Left lung (tissue), 10 donors: Measurements from ENCODE around the gene RNF125. TPM values are rescaled to one million over a fixed set of nuclear protein-coding genes. Genes with fewer than 3 reads are reported as not detected.

Experiments used
- ATAC-seq: fragments of 200-7000 bp; cut with Tn5 transposase; one replicate; pipeline ENCODE4 v1.9.1; 2020; ENCODE audit warnings: moderate library complexity
- DNase-seq, 4 donors: peaks; one replicate each; pipeline ENCODE4 v3.0.0-alpha.2; 2013 to 2020
- H3K27ac ChIP-seq, 2 donors: fragments of 200-600 bp; sonication (generic) in 1 of 2; one replicate each; pipeline versions ENCODE4 v1.5.0 to v1.8.0; 2020 to 2021
- H3K27me3 ChIP-seq, 2 donors: fragments of 200-600 bp; sonication (generic) in 1 of 2; one replicate each; pipeline versions ENCODE4 v1.5.0 to v1.8.0; 2020 to 2021
- H3K36me3 ChIP-seq, 2 donors: fragments of 200-600 bp; sonication (generic) in 1 of 2; one replicate each; pipeline versions ENCODE4 v1.5.0 to v1.8.0; 2020 to 2021
- H3K4me1 ChIP-seq, 2 donors: fragments of 200-600 bp; one replicate each; pipeline ENCODE4 v1.8.0; 2021
- H3K4me3 ChIP-seq, 2 donors: fragments of 200-600 bp; sonication (generic) in 1 of 2; one replicate each; pipeline versions ENCODE4 v1.5.0 to v1.8.0; 2020 to 2021; ENCODE audit warnings: mild to moderate bottlenecking in 1 of 2
- H3K9me3 ChIP-seq, 2 donors: fragments of 200-600 bp; sonication (generic) in 1 of 2; one replicate each; pipeline versions ENCODE4 v1.5.0 to v1.8.0; 2020 to 2021
- intact Hi-C, 2 donors: fragments of 100-400 bp; cut with DNase I; formaldehyde crosslinking; loops; one replicate each; pipeline versions ENCODE4 v1.11.2 to v1.14.2; 2022
- polyA plus RNA-seq, 6 donors: library from polyadenylated mRNA; unstranded; fragments of 120-200 nt; gene quantifications; one replicate each; pipeline ENCODE4 v1.2.1, GENCODE V29; 2013; ENCODE audit not compliant: insufficient read length in 6 of 6
- total RNA-seq, 2 donors: library from RNA; stranded (reverse); fragmentation: NEBNext Ultra II Directional; extraction: Animal tissue kit (Norgen Biotek cat#: 25700); gene quantifications; one replicate each; pipeline ENCODE4 v1.2.1, GENCODE V29; 2021
- TF ChIP-seq, protein P1 (sequence below), 2 donors: fragments of 200-600 bp; sonication (generic) in 1 of 2; IDR thresholded peaks; one replicate each; pipeline versions ENCODE4 v1.5.0 to v1.8.0; 2021; ENCODE audit warnings: antibody characterized with exemption in 2 of 2
- donor health status: DM: no; HTN: yes; CAD: no.
- donor health status: DM: no; HTN: no; CAD: no.

The RNF125 gene
- total and polyA plus RNA-seq, 8 donors, result 4.3 to 9.7 (median 8.1) TPM

DNA sequence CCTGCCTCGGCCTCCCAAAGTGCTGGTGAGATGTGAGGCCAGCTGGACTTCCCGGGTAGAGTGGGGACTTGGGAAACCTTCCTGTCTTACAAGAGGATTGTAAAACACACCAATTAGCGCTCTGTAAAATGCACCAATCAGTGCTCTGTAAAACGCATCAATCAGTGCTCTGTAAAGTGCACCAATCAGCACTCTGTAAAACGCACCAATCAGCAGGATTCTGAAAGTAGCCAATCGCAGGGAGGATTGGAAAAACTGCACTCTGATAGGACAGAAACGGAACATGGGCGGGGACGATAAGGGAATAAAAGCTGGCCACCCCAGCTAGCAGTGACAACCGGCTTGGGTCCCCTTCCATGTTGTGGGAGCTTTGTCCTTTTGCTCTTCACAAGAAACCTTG, 19.0 kb downstream of the RNF125 start:
- Histone ChIP-seq H3K4me1 (peaks cover 0 to 20% of the 10 kb centered on the region in 2 donors), H3K36me3 (peaks cover 0 to 15% of the 10 kb centered on the region in 2 donors), H3K27me3 (no peaks in the 10 kb centered on the region), H3K4me3 (no peak overlapping the region), H3K27ac (no peak overlapping the region), H3K9me3 (no peaks in the 10 kb centered on the region)
- DNase-seq, result no peak
- ATAC-seq, result no peak
- intact Hi-C loops, result no loop called here
- TF ChIP-seq, protein P1, sequence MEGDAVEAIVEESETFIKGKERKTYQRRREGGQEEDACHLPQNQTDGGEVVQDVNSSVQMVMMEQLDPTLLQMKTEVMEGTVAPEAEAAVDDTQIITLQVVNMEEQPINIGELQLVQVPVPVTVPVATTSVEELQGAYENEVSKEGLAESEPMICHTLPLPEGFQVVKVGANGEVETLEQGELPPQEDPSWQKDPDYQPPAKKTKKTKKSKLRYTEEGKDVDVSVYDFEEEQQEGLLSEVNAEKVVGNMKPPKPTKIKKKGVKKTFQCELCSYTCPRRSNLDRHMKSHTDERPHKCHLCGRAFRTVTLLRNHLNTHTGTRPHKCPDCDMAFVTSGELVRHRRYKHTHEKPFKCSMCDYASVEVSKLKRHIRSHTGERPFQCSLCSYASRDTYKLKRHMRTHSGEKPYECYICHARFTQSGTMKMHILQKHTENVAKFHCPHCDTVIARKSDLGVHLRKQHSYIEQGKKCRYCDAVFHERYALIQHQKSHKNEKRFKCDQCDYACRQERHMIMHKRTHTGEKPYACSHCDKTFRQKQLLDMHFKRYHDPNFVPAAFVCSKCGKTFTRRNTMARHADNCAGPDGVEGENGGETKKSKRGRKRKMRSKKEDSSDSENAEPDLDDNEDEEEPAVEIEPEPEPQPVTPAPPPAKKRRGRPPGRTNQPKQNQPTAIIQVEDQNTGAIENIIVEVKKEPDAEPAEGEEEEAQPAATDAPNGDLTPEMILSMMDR (IDR thresholded peaks at IDR 0.05), result no peak

DNA sequence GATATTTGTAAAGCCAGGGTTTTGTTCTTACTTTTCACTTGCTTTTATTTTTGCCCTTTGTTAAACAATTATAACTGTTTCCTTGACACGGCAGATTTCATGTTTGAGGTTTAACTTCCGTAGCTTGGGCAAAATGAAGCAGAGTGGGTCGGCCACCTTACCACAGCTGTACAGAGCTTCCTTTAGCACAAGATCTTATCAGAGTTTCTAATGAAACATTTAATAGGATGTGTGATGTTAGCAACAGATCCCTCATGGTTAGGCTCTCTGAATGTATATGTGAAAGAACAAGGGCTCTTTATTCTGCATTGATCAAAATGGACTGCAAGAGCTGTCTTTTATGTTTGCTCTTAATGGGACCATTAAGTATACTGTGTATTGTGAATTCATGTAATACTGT, 22.3 kb downstream of the RNF125 start:
- H3K27me3 ChIP-seq, result no peaks in the 10 kb centered on the region
- H3K36me3 ChIP-seq, result peaks cover 0 to 20% of the 10 kb centered on the region in 2 donors
- intact Hi-C loops, result no loop called here
- DNase-seq (no peak), ATAC-seq (no peak)
- no peaks in the 10 kb centered on the region for H3K9me3 ChIP-seq
- H3K27ac ChIP-seq, result peak overlapping the region in 1 of 2 donors; percentile 57
- H3K4me1 ChIP-seq, result peaks cover 0 to 45% of the 10 kb centered on the region in 2 donors
- H3K4me3 ChIP-seq, result no peak overlapping the region
- TF ChIP-seq, protein P1 (IDR thresholded peaks at IDR 0.05), result no peak

DNA sequence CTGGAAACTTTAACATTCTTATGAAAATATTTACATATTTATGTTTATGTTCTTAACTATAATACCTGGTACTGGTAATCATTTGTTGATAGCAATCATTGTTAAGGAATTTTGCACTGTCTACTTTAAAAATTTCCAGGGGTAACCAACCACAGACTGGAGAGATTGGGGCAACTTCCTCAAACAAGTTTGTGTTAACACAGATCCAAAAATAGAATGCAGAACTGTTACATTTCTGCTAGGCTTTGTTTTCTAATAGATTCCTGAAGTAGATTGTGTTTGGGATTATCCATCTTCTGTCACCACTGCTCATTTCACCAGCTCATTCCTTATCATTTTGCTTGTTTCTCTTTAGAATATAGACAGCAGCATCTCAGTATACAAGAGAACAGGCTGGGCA, 23.7 kb downstream of the RNF125 start:
- Histone ChIP-seq H3K27ac (peak overlapping the region in 1 of 2 donors; percentile 64), H3K9me3 (no peaks in the 10 kb centered on the region), H3K36me3 (peaks cover 0 to 20% of the 10 kb centered on the region in 2 donors), H3K4me1 (peaks cover 0 to 45% of the 10 kb centered on the region in 2 donors), H3K4me3 (no peak overlapping the region), H3K27me3 (no peaks in the 10 kb centered on the region)
- ATAC-seq (no peak), DNase-seq (no peak)
- intact Hi-C loops, result no loop called here
- TF ChIP-seq, protein P1 (IDR thresholded peaks at IDR 0.05), result no peak

DNA sequence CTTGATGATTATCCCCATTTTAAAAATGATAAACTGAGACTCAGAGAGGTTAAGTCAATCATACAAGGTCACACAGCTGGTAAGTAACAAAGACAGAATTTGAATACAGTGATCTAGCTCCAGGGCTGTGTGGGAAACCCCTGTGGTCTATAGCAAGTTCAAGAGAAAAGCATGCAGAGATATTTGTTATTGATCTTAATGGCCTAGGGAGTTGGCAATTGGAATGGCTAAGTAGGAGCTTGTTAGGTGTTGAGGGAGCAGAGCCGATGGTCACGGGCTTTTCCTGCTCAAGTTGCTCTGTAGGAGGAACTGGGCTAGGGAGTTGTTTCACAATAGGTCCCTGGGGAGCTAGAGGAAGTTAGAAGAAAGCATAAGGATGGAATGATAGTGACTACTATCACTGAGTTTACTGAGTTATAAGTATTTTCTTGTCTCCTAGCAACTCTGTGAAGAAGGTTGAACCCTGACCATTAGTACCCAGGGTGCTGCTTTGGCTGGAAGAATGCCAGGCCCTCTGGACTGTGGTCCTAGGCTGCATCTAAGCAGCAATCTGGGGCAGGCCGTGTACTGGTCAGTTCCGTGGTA, 30.0 kb downstream of the RNF125 start:
- TF ChIP-seq, protein P1 (IDR thresholded peaks at IDR 0.05), result no peak
- Histone ChIP-seq H3K9me3 (no peaks in the 10 kb centered on the region), H3K36me3 (peaks cover 0 to 6% of the 10 kb centered on the region in 2 donors), H3K4me1 (peaks cover 0 to 49% of the 10 kb centered on the region in 2 donors), H3K4me3 (no peak overlapping the region), H3K27ac (peak overlapping the region; percentile 19 to 93), H3K27me3 (no peaks in the 10 kb centered on the region)
- intact Hi-C loops, result no loop called here
- peak in 1 of 4 donors; percentile 55 for DNase-seq
- peak; percentile 79 for ATAC-seq

DNA sequence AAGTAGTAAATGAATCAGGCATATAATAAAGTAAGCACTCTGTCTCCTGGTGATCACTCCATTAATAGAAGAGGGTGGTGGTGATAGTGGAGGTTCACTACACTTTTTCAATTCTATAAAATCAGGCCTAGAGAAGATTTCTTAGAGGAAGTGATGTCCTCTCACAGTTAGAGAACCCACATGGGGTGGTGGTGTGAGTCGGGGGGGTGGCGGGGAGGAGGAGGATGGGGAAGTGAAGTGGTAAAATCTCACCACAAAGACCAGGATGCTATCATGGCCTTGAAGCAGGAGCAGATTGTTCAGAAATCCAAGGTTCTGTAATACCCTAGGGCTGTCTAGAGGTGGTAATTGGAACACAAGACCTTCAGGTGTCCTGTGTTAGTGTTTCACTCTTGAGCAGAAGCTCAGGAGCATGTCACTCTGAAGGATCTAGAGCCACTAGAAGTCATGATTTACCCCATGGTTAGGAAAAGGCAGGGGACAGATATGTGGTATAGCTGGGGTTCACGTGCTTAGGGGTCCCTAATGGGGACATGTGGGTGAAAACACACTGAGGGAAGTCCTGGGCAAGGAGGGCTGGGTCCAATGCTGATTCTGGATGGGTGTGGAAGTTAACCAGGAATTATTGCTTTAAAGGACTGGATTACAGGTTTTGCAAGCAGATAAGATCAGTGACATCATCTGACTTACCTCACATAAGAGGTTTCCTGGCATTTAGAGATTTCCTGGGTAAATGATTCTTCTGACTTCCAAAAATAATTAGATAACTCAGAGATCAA, 31.0 kb downstream of the RNF125 start:
- peak overlapping the region; percentile 19 to 93 for H3K27ac ChIP-seq
- ATAC-seq, result peak; percentile 76
- H3K9me3 ChIP-seq, result no peaks in the 10 kb centered on the region
- TF ChIP-seq, protein P1 (IDR thresholded peaks at IDR 0.05), result no peak
- no peaks in the 10 kb centered on the region for H3K27me3 ChIP-seq
- no peak overlapping the region for H3K4me3 ChIP-seq
- peak in 2 of 4 donors; percentile 52 to 85 for DNase-seq
- peaks cover 0 to 6% of the 10 kb centered on the region in 2 donors for H3K36me3 ChIP-seq
- H3K4me1 ChIP-seq, result peaks cover 0 to 39% of the 10 kb centered on the region in 2 donors
- intact Hi-C loops, result no loop called here
